MM.1S (cell line): ENCODE measurements around the gene SPATA17.
"Not testable (repeated sequence)": the region's sequence is repeated elsewhere in the genome, so short reads cannot be mapped to it uniquely, and the experiment has no call there.

Experiments
- DNase-seq: peaks from one replicate; pipeline ENCODE4 v3.0.0-alpha.2; 2015
- H2AFZ ChIP-seq: fragments of 300-600 bp; sonication (generic); 2 replicates; pipeline ENCODE4 v1.6.0; 2016; ENCODE audit warnings: antibody characterized with exemption, low read length
- H3F3A ChIP-seq: fragments of 300-600 bp; sonication (generic); 2 replicates; pipeline ENCODE4 v1.6.1; 2016; ENCODE audit warnings: mild to moderate bottlenecking, antibody characterized with exemption, low read length, moderate library complexity, mixed read lengths; ENCODE audit not compliant: insufficient read depth
- H3K27ac ChIP-seq: fragments of 300-600 bp; sonication (generic); 2 replicates; pipeline ENCODE4 v1.5.1; 2016; ENCODE audit warnings: mild to moderate bottlenecking, low read length
- H3K27me3 ChIP-seq: fragments of 300-600 bp; sonication (generic); replicated peaks from 2 replicates; pipeline ENCODE4 v1.6.0; 2016; ENCODE audit warnings: low read length; ENCODE audit not compliant: insufficient read depth
- H3K36me3 ChIP-seq: fragments of 300-600 bp; sonication (generic); replicated peaks from 2 replicates; pipeline ENCODE4 v1.6.1; 2016; ENCODE audit warnings: mild to moderate bottlenecking, low read length, mixed read lengths; ENCODE audit not compliant: insufficient read depth
- H3K4me1 ChIP-seq: fragments of 300-600 bp; sonication (generic); 2 replicates; pipeline ENCODE4 v1.6.1; 2016; ENCODE audit warnings: low read length, mixed read lengths
- H3K4me2 ChIP-seq: fragments of 300-600 bp; sonication (generic); 2 replicates; pipeline ENCODE4 v1.6.0; 2016; ENCODE audit warnings: low read depth, low read length
- H3K4me3 ChIP-seq: fragments of 300-600 bp; sonication (generic); 2 replicates; pipeline ENCODE4 v1.5.1; 2016; ENCODE audit warnings: low read length, mixed read lengths
- H3K79me2 ChIP-seq: fragments of 300-600 bp; sonication (generic); 2 replicates; pipeline ENCODE4 v1.6.1; 2016; ENCODE audit warnings: mixed run types, low read length, mixed read lengths
- H3K9ac ChIP-seq: fragments of 300-600 bp; sonication (generic); 2 replicates; pipeline ENCODE4 v1.6.1; 2016; ENCODE audit warnings: low read length, mixed read lengths
- H3K9me2 ChIP-seq: fragments of 300-600 bp; sonication (generic); replicated peaks from 2 replicates; pipeline ENCODE4 v1.6.1; 2016; ENCODE audit warnings: mild to moderate bottlenecking, low read length, mixed read lengths; ENCODE audit not compliant: insufficient read depth
- H3K9me3 ChIP-seq: fragments of 300-600 bp; sonication (generic); replicated peaks from 2 replicates; pipeline ENCODE4 v1.6.1; 2016; ENCODE audit warnings: mild to moderate bottlenecking, low read length, mixed read lengths; ENCODE audit not compliant: insufficient read depth
- H4K20me1 ChIP-seq: fragments of 300-600 bp; sonication (generic); 2 replicates; pipeline ENCODE4 v1.6.1; 2016; ENCODE audit warnings: mild to moderate bottlenecking, low read length, moderate library complexity, mixed read lengths; ENCODE audit not compliant: insufficient read depth
- EZH2 ChIP-seq: fragments of 300-600 bp; sonication (generic); optimal IDR thresholded peaks from 2 replicates; pipeline ENCODE3; 2017; ENCODE audit warnings: low read depth, mild to moderate bottlenecking, antibody characterized with exemption, low read length, mixed read lengths
- EZH2phosphoT487 ChIP-seq: fragments of 300-600 bp; sonication (generic); IDR thresholded peaks from 2 replicates; pipeline ENCODE4 v1.6.1; 2018; ENCODE audit warnings: antibody characterized with exemption, low read length
- TF ChIP-seq, protein P1 (sequence below): fragments of 300-600 bp; sonication (generic); IDR thresholded peaks from 2 replicates; pipeline ENCODE4 v1.5.1; 2016; ENCODE audit warnings: antibody characterized with exemption, low read length, mixed read lengths

The SPATA17 gene, protein sequence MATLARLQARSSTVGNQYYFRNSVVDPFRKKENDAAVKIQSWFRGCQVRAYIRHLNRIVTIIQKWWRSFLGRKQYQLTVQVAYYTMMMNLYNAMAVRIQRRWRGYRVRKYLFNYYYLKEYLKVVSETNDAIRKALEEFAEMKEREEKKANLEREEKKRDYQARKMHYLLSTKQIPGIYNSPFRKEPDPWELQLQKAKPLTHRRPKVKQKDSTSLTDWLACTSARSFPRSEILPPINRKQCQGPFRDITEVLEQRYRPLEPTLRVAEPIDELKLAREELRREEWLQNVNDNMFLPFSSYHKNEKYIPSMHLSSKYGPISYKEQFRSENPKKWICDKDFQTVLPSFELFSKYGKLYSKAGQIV

DNA sequence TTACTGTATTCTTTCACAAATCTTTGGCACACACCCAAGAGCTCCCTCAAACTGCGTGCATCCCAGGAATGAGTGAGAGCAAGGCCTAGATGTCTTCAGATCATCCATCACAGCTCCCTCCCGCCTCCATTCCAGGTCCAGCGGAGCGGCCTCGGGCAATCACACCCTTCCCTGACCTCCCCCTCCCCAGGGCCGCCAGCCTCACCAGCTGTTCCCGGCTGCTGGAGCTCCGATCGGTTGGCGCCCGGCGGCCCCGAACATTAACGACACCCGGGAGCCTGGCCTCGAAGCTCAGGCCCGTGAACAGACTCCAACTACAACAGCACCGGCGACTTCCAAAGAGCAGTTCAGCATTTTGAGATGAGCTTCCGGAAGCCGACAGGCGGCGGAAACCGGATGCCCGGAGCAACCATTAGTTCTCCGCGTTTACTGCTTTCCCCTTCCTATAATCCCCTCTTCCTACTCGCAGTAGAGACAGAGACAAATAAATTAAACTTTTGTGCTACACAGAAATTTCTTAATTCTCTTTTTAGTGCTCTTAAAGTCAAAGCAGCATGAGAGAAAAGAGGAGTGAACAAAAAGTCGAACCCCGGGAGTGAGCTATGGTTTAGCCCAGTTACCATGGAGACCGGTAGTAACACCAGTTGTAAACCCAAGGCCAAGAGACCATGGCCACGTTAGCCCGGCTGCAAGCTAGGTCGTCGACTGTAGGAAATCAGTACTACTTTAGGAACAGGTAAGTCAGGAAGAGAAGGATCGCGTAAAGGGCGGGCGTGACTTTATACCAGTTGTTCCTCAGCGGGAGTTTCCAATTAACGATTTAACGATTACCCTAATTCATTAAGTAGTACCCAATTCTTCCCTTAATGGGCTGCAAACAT lies at the start of gene SPATA17, which contains the start of gene GPATCH2:
Gene SPATA17 (plus strand): TSS at position 634 of the 881 bp plus-strand sequence. CDS start 35 bp downstream, at position 669.
Gene GPATCH2 (minus strand): TSS at position 380 of the 881 bp plus-strand sequence. CDS start 119 bp downstream, at position 261.
- peaks cover 47% of the 10 kb centered on the region for H3K79me2 ChIP-seq
- TF ChIP-seq EZH2phosphoT487: no peak
- TF ChIP-seq, protein P1, sequence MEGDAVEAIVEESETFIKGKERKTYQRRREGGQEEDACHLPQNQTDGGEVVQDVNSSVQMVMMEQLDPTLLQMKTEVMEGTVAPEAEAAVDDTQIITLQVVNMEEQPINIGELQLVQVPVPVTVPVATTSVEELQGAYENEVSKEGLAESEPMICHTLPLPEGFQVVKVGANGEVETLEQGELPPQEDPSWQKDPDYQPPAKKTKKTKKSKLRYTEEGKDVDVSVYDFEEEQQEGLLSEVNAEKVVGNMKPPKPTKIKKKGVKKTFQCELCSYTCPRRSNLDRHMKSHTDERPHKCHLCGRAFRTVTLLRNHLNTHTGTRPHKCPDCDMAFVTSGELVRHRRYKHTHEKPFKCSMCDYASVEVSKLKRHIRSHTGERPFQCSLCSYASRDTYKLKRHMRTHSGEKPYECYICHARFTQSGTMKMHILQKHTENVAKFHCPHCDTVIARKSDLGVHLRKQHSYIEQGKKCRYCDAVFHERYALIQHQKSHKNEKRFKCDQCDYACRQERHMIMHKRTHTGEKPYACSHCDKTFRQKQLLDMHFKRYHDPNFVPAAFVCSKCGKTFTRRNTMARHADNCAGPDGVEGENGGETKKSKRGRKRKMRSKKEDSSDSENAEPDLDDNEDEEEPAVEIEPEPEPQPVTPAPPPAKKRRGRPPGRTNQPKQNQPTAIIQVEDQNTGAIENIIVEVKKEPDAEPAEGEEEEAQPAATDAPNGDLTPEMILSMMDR: peak; percentile 11; the same call in 1 of the 2 replicates
- DNase-seq: peak; percentile 93
- H3F3A ChIP-seq: no peaks in the 10 kb centered on the region
- H4K20me1 ChIP-seq: no peaks in the 10 kb centered on the region
- H3K27me3 ChIP-seq: no peaks in the 10 kb centered on the region
- H3K36me3 ChIP-seq: no peaks in the 10 kb centered on the region
- H3K4me2 ChIP-seq: peak within 1 kb of the TSS; percentile 72
- H3K9me3 ChIP-seq: no peaks in the 10 kb centered on the region
- peak within 1 kb of the TSS; percentile 78 for H3K4me3 ChIP-seq
- no peaks in the 10 kb centered on the region for H3K9me2 ChIP-seq
- H3K4me1 ChIP-seq: peaks cover 11% of the 10 kb centered on the region
- peak within 1 kb of the TSS; percentile 89 for H3K9ac ChIP-seq
- H2AFZ ChIP-seq: peak within 1 kb of the TSS; percentile 56
- peak within 1 kb of the TSS; percentile 62 for H3K27ac ChIP-seq

- H4K20me1 ChIP-seq, H3K4me3 ChIP-seq, H3F3A ChIP-seq, H3K4me1 ChIP-seq, DNase-seq, H3K9me2 ChIP-seq, H3K27ac ChIP-seq, H3K4me2 ChIP-seq, H2AFZ ChIP-seq, H3K9me3 ChIP-seq, H3K36me3 ChIP-seq, H3K27me3 ChIP-seq, H3K79me2 ChIP-seq, H3K9ac ChIP-seq: not testable (repeated sequence)
These were observed 46.8 kb upstream of the SPATA17 start for GRCh38 chr1:217584286-217584811.

GRCh38 chr1:217585577-217585976 lies 45.6 kb upstream of the SPATA17 start:
- no peak overlapping the region for H3K9ac ChIP-seq
- no peak overlapping the region for H3K4me2 ChIP-seq
- H3K4me3 ChIP-seq: no peak overlapping the region
- H3K9me2 ChIP-seq: no peaks in the 10 kb centered on the region
- H3K27me3 ChIP-seq: no peaks in the 10 kb centered on the region
- H3K79me2 ChIP-seq: no peaks in the 10 kb centered on the region
- H3K9me3 ChIP-seq: no peaks in the 10 kb centered on the region
- no peak for DNase-seq
- no peaks in the 10 kb centered on the region for H3K36me3 ChIP-seq
- TF ChIP-seq, protein P1: no peak
- TF ChIP-seq EZH2 (no peak), EZH2phosphoT487 (no peak)
- H3K27ac ChIP-seq: no peak overlapping the region
- no peaks in the 10 kb centered on the region for H3F3A ChIP-seq
- no peaks in the 10 kb centered on the region for H4K20me1 ChIP-seq
- no peaks in the 10 kb centered on the region for H3K4me1 ChIP-seq
- no peak overlapping the region for H2AFZ ChIP-seq
